ENCODE measurements around the gene ARID1B.

ARID1B gene

DNA sequence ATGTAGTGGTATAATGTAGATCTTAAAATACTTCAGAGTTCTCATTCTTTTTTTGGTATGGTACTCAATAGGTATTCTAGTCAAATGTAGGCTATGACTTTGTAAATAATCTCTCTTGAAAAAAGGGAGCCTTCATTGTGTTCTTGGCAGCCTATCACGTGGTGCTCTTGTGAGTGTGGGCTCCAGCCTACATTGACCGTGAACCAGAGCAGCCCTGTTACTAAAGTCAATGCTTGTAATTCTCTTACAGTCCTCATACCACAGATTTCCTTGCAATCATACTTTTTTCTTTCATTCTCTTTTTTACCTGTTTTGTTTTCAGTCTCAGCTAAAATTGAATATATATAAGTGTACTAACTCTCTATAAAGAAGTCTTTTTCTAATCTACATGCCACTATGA is 31.1 kb downstream of the ARID1B start:
- no peak overlapping the region for H2AFZ ChIP-seq (ENCODE audit: low read depth, low read length)
- no peaks in the 10 kb centered on the region for H3K9me3 ChIP-seq (ENCODE audit: low read length)
- no peaks in the 10 kb centered on the region for H3K36me3 ChIP-seq (ENCODE audit: insufficient read depth, low read length)

DNA sequence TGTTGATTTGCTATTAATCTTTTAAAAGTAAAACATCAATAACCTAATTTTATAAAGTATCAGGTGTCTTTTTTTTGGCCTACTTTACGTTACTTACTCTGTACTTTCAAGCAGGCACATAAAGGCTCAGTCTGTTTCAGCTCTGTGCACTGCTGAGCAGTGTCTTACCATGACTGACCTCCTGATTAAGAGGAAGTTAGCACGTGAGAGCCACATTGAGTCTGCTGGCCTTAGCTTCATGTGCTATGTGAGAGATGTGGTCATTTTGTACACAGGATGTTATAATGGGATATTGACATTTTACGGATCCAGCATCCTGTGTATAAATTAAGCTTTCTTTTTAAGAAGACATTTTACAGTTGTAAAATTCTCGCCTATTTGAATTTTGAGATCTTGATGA is 31.9 kb downstream of the ARID1B start:
- H3K36me3 ChIP-seq (ENCODE audit: insufficient read depth, low read length), result no peaks in the 10 kb centered on the region
- no peaks in the 10 kb centered on the region for H3K9me3 ChIP-seq (ENCODE audit: low read length)
- no peak overlapping the region for H3K4me3 ChIP-seq (ENCODE audit: low read length)
- H3K27me3 ChIP-seq (ENCODE audit: insufficient read depth, low read length), result no peaks in the 10 kb centered on the region
- H2AFZ ChIP-seq (ENCODE audit: low read depth, low read length), result no peak overlapping the region
- H3K4me1 ChIP-seq (ENCODE audit: insufficient read depth, low read length), result peaks cover 19% of the 10 kb centered on the region

More for the DNA sequence above, 31.1 kb downstream of the ARID1B start:
- Histone ChIP-seq H3K4me3 (ENCODE audit: low read length) (no peak overlapping the region), H3K27me3 (ENCODE audit: insufficient read depth, low read length) (no peaks in the 10 kb centered on the region), H3K4me1 (ENCODE audit: insufficient read depth, low read length) (peaks cover 19% of the 10 kb centered on the region)

DNA sequence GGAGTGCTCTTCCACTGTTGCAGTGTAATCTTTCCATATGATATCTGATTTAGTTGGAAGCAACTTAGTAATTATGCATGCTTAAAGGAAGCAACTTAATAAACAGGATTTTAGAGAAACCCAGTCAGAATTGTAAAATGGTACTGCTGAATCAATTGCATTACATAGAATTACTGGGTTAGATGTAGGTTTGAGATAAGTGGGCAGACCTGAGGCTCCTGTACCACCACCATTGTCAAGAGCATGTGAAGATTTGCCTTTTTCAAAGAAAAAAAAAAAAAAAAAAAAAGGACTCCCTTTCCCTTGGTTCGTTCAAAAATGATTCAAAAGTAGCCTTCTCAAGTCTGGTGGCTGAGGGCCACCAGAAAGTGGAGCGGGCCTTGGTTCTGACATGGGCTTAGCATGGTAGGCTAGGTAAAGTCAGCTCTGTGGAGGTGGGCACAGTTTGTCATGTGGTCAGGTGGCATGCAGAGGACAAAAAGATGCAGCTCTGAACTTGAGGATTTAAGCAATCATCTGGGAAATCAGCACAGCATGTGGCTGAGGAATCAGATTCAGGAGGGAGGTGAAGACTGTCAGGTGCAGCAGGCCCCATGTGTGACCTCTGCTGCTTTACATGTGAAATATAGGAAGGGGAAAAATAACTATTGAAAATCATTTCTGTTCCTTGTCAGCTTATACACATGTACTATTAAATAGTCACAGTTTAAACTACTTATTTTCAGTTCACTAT is 32.4 kb downstream of the ARID1B start:
- no peak overlapping the region for H2AFZ ChIP-seq (ENCODE audit: low read depth, low read length)
- H3K9me3 ChIP-seq (ENCODE audit: low read length), result no peaks in the 10 kb centered on the region
- peaks cover 19% of the 10 kb centered on the region for H3K4me1 ChIP-seq (ENCODE audit: insufficient read depth, low read length)
- H3K36me3 ChIP-seq (ENCODE audit: insufficient read depth, low read length), result no peaks in the 10 kb centered on the region
- no peak overlapping the region for H3K4me3 ChIP-seq (ENCODE audit: low read length)
- no peaks in the 10 kb centered on the region for H3K27me3 ChIP-seq (ENCODE audit: insufficient read depth, low read length)

DNA sequence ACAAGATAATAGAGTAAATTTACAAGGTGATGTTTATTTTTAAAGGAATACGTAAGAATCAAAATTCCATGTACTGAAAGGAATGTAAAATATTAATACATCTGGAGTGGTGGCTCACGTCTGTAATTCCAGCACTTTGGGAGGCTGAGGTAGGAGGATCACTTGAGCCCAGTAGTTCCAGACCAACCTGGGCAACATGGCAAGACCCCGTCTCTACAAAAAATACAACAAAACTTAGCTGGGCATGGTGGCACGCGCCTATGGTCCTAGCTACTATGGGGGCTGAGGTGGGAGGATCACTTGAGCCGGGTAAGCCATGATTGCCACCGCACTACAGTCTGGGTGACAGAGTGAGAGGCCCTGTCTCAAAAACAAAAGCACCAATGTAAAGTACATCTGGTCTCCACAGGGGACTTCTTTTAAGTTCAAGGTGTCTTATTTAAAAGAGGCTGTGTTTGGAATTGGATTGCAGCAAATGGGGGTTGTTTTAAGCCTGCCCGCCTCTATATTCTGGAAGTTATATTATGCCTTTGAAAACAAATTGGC is 36.9 kb downstream of the ARID1B start:
- Histone ChIP-seq H3K4me3 (ENCODE audit: low read length) (no peak overlapping the region), H3K36me3 (ENCODE audit: insufficient read depth, low read length) (no peaks in the 10 kb centered on the region), H3K4me1 (ENCODE audit: insufficient read depth, low read length) (peaks cover 3% of the 10 kb centered on the region), H2AFZ (ENCODE audit: low read depth, low read length) (no peak overlapping the region), H3K27me3 (ENCODE audit: insufficient read depth, low read length) (no peaks in the 10 kb centered on the region), H3K9me3 (ENCODE audit: low read length) (no peaks in the 10 kb centered on the region)

DNA sequence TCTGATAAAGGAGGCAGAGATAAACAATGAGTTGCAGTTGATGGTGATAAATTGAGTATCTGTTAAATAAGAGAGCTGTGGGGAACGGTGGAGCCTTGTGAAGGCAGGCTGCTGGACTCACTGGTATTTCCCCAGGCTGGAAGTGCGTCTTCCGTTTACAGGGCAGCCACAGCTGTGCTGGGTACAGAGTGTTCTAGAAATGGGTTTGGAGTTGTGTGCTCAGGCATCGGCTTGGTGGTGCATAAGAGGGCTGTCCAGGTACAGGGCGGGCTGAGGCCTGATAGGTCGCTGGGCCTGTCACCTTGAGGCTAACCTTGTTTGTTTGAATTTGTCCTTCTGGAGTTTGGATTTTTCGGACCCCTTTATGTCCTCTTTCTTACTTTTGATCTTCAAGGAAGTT is 39.3 kb downstream of the ARID1B start:
- no peak overlapping the region for H2AFZ ChIP-seq (ENCODE audit: low read depth, low read length)
- H3K4me1 ChIP-seq (ENCODE audit: insufficient read depth, low read length), result no peaks in the 10 kb centered on the region
- H3K4me3 ChIP-seq (ENCODE audit: low read length), result no peak overlapping the region
- no peaks in the 10 kb centered on the region for H3K36me3 ChIP-seq (ENCODE audit: insufficient read depth, low read length)
- H3K9me3 ChIP-seq (ENCODE audit: low read length), result no peaks in the 10 kb centered on the region
- no peaks in the 10 kb centered on the region for H3K27me3 ChIP-seq (ENCODE audit: insufficient read depth, low read length)

DNA sequence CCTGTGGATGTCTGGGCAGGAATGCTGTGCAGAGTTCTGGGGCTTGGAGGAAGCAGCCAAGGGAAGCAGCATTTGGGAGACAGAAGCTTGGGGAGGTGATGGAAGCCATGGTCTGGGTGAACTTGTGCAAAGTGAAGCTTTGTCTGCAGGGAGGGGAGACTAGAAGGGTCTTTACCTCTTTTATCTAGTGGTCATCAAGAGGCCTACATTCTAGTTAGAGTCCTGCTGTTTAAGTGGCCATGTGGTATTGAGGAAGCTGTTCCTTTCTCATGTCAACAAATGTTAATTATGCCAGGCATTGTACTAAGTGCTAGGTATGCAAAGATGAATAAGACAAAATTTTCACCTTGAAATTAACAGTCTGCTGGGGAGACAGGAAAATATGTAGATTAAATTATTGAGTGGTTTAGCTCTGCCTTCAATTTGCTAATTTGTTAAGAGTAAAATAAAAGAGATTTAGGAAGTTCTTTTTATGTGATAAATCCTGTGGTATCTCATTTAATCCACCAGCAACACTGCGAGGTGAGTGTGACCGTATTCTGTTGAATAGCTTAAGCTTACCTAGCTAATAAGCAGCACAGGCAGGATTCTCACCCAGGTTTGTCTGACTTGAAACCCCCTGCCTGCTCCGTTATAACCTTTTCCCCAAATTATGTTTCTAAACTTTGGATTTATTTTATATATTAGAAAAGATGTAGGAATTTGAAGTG is 43.1 kb downstream of the ARID1B start:
- no peaks in the 10 kb centered on the region for H3K27me3 ChIP-seq (ENCODE audit: insufficient read depth, low read length)
- no peaks in the 10 kb centered on the region for H3K9me3 ChIP-seq (ENCODE audit: low read length)
- H3K4me3 ChIP-seq (ENCODE audit: low read length), result no peak overlapping the region
- H3K36me3 ChIP-seq (ENCODE audit: insufficient read depth, low read length), result no peaks in the 10 kb centered on the region
- no peaks in the 10 kb centered on the region for H3K4me1 ChIP-seq (ENCODE audit: insufficient read depth, low read length)
- H2AFZ ChIP-seq (ENCODE audit: low read depth, low read length), result no peak overlapping the region

DNA sequence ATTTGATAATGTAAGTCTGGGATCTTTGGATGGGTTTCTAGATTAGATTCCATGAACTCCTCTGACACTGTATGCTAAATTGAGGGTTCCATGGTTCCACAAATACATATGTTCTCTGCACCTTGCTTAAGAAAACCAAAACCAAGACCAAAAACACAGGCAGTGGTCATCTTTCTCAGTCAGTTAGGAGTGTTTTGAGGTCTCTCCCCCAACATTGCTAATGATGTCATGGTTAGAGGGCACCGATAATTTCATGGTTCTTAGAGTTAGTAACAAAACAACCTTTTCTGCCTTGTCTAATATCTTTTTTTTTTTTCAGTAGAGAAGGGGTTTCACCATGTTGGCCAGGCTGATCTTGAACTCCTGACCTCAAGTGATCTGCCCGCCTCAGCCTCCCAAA is 44.5 kb downstream of the ARID1B start:
- Histone ChIP-seq H3K9me3 (ENCODE audit: low read length) (no peaks in the 10 kb centered on the region), H3K4me3 (ENCODE audit: low read length) (no peak overlapping the region), H3K27me3 (ENCODE audit: insufficient read depth, low read length) (no peaks in the 10 kb centered on the region), H3K36me3 (ENCODE audit: insufficient read depth, low read length) (no peaks in the 10 kb centered on the region), H2AFZ (ENCODE audit: low read depth, low read length) (no peak overlapping the region), H3K4me1 (ENCODE audit: insufficient read depth, low read length) (no peaks in the 10 kb centered on the region)

DNA sequence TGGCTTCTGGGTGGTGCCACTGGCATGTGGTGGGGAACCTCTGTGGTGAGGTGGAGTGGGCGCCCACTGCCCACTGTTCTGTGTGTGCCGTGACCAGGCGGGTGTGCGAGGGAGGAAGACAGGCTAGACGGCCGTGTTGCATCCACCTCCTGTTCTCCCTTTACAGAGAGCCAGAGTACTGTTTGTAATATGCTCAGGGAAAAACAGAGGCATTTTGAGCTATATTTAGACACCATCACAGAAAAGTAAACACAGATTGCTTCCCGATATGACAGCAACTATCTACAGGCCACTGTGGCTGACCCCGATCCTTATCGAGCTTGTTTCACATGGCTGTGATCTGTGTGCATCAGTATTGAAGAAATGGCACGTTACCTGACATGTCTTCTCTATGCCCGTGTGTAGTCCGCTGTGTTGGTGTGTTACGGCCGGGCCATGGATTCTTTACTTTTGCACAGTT is 45.6 kb downstream of the ARID1B start:
- Histone ChIP-seq H3K4me1 (ENCODE audit: insufficient read depth, low read length) (no peaks in the 10 kb centered on the region), H2AFZ (ENCODE audit: low read depth, low read length) (no peak overlapping the region), H3K27me3 (ENCODE audit: insufficient read depth, low read length) (no peaks in the 10 kb centered on the region), H3K9me3 (ENCODE audit: low read length) (no peaks in the 10 kb centered on the region), H3K4me3 (ENCODE audit: low read length) (no peak overlapping the region), H3K36me3 (ENCODE audit: insufficient read depth, low read length) (no peaks in the 10 kb centered on the region)

DNA sequence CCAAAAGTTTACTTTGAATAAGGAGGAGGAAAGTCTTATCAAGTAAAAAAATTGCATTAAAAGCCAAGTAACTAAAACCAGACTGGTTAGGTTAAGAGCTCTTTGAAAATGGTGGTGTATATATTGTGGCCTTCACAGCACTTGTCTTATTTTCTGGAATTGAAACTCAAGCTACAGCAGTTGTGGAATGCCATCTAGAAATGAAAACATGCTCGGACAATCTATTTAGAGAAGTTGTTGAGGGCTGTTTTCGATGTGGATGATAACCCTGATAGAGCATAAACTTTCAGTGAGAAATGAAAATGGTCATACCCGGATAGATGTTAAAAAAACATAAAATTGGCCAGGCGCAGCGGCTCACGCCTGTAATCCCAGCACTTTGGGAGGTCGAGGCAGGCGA is 47.0 kb downstream of the ARID1B start:
- Histone ChIP-seq H3K4me3 (ENCODE audit: low read length) (no peak overlapping the region), H3K9me3 (ENCODE audit: low read length) (no peaks in the 10 kb centered on the region)

DNA sequence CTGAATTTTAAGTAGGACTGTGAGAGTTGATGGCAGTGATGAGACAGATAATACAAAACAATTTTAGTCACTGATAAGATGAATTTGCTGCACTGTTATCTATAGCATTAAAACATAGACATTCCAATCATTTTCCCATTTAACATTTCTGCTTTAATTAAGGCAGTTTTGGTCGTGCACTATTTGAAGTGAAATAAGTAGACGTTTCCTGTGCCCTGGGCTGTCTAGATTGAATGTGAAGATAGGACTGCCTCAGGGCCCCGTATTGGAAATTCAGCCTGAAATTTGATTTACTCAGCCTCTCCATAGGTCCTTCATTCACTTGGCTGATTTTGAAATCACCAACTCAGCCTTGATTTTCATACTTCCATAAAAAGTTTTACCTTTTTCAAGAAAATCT is 48.3 kb downstream of the ARID1B start:
- no peak overlapping the region for H3K4me3 ChIP-seq (ENCODE audit: low read length)
- no peak overlapping the region for H2AFZ ChIP-seq (ENCODE audit: low read depth, low read length)
- H3K27me3 ChIP-seq (ENCODE audit: insufficient read depth, low read length), result no peaks in the 10 kb centered on the region
- H3K36me3 ChIP-seq (ENCODE audit: insufficient read depth, low read length), result peaks cover 16% of the 10 kb centered on the region
- H3K9me3 ChIP-seq (ENCODE audit: low read length), result no peaks in the 10 kb centered on the region
- H3K4me1 ChIP-seq (ENCODE audit: insufficient read depth, low read length), result no peaks in the 10 kb centered on the region

More for the DNA sequence above, 47.0 kb downstream of the ARID1B start:
- Histone ChIP-seq H3K27me3 (ENCODE audit: insufficient read depth, low read length) (no peaks in the 10 kb centered on the region), H3K36me3 (ENCODE audit: insufficient read depth, low read length) (peaks cover 4% of the 10 kb centered on the region), H3K4me1 (ENCODE audit: insufficient read depth, low read length) (no peaks in the 10 kb centered on the region), H2AFZ (ENCODE audit: low read depth, low read length) (no peak overlapping the region)

DNA sequence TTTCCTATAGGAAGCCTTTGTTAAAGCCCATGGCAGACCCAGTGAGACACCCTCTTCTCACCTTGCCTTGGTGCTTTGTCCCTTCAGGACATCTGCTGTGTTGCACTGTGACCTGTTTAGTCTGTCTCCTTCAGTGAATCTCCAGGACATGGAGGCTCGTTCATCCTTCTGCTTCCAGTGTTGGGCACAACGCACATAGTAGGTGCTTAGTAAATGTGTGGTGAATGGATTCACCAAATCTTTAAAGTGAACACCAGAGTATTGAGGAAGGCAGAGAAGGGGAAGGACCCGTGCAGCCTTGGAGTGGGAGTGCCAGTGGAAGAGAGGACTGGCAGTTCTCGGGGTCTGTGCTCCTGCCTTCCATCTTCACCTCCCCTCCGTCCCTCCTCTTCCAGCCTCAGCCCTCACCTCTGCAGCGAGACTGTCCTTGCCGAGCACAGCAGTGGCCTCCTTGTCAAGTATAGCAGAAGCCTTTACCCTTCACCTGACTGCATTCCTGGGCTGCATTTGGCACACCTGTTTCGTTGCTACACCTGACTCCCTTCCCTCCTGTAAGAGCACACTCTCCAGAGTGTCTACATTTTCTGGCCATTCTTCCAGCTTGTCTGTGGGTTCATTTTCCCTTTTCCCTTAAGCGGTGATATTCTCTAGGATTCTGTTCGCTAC is 49.2 kb downstream of the ARID1B start:
- peaks cover 16% of the 10 kb centered on the region for H3K36me3 ChIP-seq (ENCODE audit: insufficient read depth, low read length)
- no peaks in the 10 kb centered on the region for H3K27me3 ChIP-seq (ENCODE audit: insufficient read depth, low read length)
- no peaks in the 10 kb centered on the region for H3K4me1 ChIP-seq (ENCODE audit: insufficient read depth, low read length)
- H3K4me3 ChIP-seq (ENCODE audit: low read length), result no peak overlapping the region
- H2AFZ ChIP-seq (ENCODE audit: low read depth, low read length), result no peak overlapping the region
- no peaks in the 10 kb centered on the region for H3K9me3 ChIP-seq (ENCODE audit: low read length)

DNA sequence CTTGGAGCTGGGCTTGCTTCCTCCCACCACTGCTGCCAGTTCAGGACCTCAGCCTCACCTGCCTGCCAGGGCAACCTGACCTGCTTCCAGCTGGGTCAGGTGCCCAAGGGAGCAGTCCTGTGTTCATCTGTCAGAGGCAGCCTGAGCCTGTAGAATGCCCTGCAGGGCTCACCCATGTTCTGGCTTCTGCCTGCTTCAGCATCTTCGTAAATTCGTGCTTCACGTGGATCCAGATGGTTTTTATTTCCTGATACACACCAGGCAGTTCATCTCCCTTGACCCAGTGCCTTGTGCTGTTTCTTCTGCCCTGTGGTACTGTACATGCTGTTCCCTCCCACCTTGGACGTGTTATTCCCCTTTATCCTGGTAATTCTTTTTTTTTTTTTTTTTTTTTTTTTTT is 50.2 kb downstream of the ARID1B start:
- Histone ChIP-seq H3K27me3 (ENCODE audit: insufficient read depth, low read length) (no peaks in the 10 kb centered on the region), H2AFZ (ENCODE audit: low read depth, low read length) (no peak overlapping the region), H3K4me3 (ENCODE audit: low read length) (no peak overlapping the region), H3K9me3 (ENCODE audit: low read length) (no peaks in the 10 kb centered on the region), H3K4me1 (ENCODE audit: insufficient read depth, low read length) (peaks cover 9% of the 10 kb centered on the region), H3K36me3 (ENCODE audit: insufficient read depth, low read length) (peaks cover 16% of the 10 kb centered on the region)

DNA sequence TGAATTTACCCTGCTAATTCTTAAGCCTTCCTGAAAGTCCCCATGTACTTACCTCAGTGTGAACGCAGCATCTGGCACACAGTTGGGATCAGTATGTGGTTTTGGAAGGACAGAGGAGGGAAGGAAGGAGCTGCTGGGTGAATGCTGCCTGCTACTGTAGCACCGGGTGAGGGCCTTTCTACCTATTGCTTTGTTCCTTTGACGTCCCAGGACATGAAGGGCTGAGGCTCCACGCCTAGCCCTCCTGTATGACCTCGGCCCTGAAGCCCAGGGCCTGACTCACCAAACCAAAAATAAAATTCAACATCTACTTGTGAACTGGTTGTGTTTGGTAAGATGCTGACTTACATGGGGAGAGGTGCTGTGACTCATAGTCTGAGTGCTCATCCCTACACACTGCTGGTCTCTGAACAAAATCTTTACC is 51.1 kb downstream of the ARID1B start:
- Histone ChIP-seq H3K36me3 (ENCODE audit: insufficient read depth, low read length) (peaks cover 16% of the 10 kb centered on the region), H3K4me3 (ENCODE audit: low read length) (no peak overlapping the region), H3K4me1 (ENCODE audit: insufficient read depth, low read length) (peaks cover 19% of the 10 kb centered on the region), H3K27me3 (ENCODE audit: insufficient read depth, low read length) (no peaks in the 10 kb centered on the region), H3K9me3 (ENCODE audit: low read length) (no peaks in the 10 kb centered on the region), H2AFZ (ENCODE audit: low read depth, low read length) (no peak overlapping the region)
